Transverse colon (tissue), 3 donors: ENCODE data around the gene RBM38.

Source experiments
- CTCF ChIP-seq, 5 experiments: fragments of 200-600 bp in 3 of 5; fragments of 450-650 bp in 2 of 5; sonication (generic) in 3 of 5; IDR thresholded peaks; 1 replicate in 2 of 5; 2 replicates in 3 of 5; pipeline ENCODE4 v1.5.1; 2016 to 2017; ENCODE audit warnings: antibody characterized with exemption in 5 of 5, inconsistent platforms in 3 of 5, mild to moderate bottlenecking in 2 of 5, moderate library complexity in 1 of 5
- POLR2A ChIP-seq: fragments of 450-650 bp; IDR thresholded peaks from one replicate; pipeline ENCODE4 v1.6.1; 2016; ENCODE audit warnings: antibody characterized with exemption, mild to moderate bottlenecking, moderate library complexity

- TF ChIP-seq CTCF (IDR thresholded peaks at IDR 0.05) (no peak), POLR2A (no peak)
Measured at GRCh38 chr20:57439432-57439831, 48.2 kb downstream of the RBM38 start.
